ENCODE data around the gene SPDYE16. TPM values are rescaled to one million over a fixed set of nuclear protein-coding genes. Genes with fewer than 3 reads are reported as not detected.
"Not testable (repeated sequence)": the region's sequence is repeated elsewhere in the genome, so short reads cannot be mapped to it uniquely, and the experiment has no call there.

Gene SPDYE16
- total RNA-seq, 4 donors from 2014 or later: 0.15 to 0.19 TPM; not detected in 2

- DNase-seq (ENCODE audit: low spot score in 2 of 2); intact Hi-C loops (cut with DNase I; ENCODE audit: low total_unique reads); H3K4me3 ChIP-seq (ENCODE audit: low read depth, poor library complexity, severe bottlenecking): not testable (repeated sequence)
- 97 to 98% methylated on average over 1 to 3 of the region's 4 CpGs for WGBS, 2 donors
Measured at GRCh38 chr7:76567311-76567710, 24.2 kb upstream of the SPDYE16 start.

DNA sequence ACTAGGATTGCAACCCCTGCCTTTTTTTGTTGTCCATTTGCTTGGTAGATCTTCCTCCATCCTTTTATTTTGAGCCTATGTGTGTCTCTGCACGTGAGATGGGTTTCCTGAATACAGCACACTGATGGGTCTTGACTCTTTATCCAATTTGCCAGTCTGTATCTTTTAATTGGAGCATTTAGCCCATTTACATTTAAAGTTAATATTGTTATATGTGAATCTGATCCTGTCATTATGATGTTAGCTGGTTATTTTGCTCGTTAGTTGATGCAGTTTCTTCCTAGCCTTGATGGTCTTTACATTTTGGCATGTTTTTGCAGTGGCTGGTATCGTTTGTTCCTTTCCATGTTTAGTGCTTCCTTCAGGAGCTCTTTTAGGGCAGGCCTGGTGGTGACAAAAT is 21.9 kb upstream of the SPDYE16 start:
- DNase-seq (ENCODE audit: low spot score in 2 of 2); intact Hi-C loops (cut with DNase I; ENCODE audit: low total_unique reads); H3K4me3 ChIP-seq (ENCODE audit: low read depth, poor library complexity, severe bottlenecking): not testable (repeated sequence)
- 95 to 98% methylated on average over 3 of the region's 3 CpGs for WGBS, 2 donors

GRCh38 chr7:76561342-76561741 is 18.2 kb upstream of the SPDYE16 start:
- H3K4me3 ChIP-seq (ENCODE audit: low read depth, poor library complexity, severe bottlenecking); intact Hi-C loops (cut with DNase I; ENCODE audit: low total_unique reads); DNase-seq (ENCODE audit: low spot score in 2 of 2): not testable (repeated sequence)
- 93 to 95% methylated on average over 3 of the region's 3 CpGs for WGBS, 2 donors

- DNase-seq (ENCODE audit: low spot score in 2 of 2); intact Hi-C loops (cut with DNase I; ENCODE audit: low total_unique reads); H3K4me3 ChIP-seq (ENCODE audit: low read depth, poor library complexity, severe bottlenecking): not testable (repeated sequence)
- WGBS, 2 donors: 69 to 76% methylated on average over 3 to 4 of the region's 4 CpGs
Measured at GRCh38 chr7:76560157-76560556, 17.1 kb upstream of the SPDYE16 start.

- DNase-seq (ENCODE audit: low spot score in 2 of 2); H3K4me3 ChIP-seq (ENCODE audit: low read depth, poor library complexity, severe bottlenecking); intact Hi-C loops (cut with DNase I; ENCODE audit: low total_unique reads): not testable (repeated sequence)
- 32 to 38% methylated on average over 6 of the region's 6 CpGs for WGBS, 2 donors
Measured at GRCh38 chr7:76559685-76560084, 16.6 kb upstream of the SPDYE16 start.

DNA sequence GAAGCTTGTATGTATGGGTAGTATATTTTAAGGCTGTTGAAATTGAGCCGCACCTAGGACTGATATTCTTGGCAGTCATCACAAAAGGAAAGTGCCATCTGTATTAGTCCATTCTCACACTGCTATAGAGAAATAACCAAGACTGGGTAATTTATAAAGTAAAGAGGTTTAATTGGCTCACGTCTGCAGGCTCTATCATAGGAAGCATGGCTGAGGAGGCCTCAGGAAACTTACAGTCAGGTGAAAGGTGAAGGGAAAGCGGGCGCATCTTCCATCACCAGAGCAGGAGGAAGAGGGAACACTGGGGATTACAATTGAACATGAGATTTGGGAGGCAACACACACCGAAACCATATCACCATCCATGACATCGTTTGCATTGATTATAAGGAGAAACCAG is 8.9 kb upstream of the SPDYE16 start:
- H3K4me3 ChIP-seq (ENCODE audit: low read depth, poor library complexity, severe bottlenecking); DNase-seq (ENCODE audit: low spot score in 2 of 2); intact Hi-C loops (cut with DNase I; ENCODE audit: low total_unique reads): not testable (repeated sequence)
- WGBS, 2 donors: 86 to 95% methylated on average over 6 of the region's 6 CpGs

DNA sequence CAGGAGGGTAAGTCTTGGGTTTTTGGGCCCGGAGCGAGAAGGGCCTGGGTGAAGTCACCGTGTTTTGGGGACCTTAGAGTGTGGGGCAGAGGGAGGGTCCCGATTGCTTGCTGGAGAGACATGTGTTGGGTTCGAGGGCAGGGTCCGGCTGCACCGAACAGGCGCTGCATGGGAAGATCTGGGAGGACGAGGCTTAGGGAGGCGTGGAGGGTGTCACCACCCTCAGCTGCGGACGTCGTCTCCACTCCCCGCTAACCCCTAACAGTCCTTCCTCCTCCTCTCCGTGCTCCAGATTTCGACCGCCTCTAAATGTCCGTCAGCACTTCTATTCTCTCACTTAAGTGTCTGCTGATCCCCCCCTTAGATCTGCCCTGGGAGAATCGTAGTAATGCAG is 6.8 kb upstream of the SPDYE16 start:
- WGBS, 2 donors: 0% methylated on average over 19 of the region's 19 CpGs
- DNase-seq (ENCODE audit: low spot score in 2 of 2): peak in 1 of 2 donors; percentile 85
- H3K4me3 ChIP-seq (ENCODE audit: low read depth, poor library complexity, severe bottlenecking): peak overlapping the region; percentile 94
- intact Hi-C loops (cut with DNase I; ENCODE audit: low total_unique reads): not testable (repeated sequence)

DNA sequence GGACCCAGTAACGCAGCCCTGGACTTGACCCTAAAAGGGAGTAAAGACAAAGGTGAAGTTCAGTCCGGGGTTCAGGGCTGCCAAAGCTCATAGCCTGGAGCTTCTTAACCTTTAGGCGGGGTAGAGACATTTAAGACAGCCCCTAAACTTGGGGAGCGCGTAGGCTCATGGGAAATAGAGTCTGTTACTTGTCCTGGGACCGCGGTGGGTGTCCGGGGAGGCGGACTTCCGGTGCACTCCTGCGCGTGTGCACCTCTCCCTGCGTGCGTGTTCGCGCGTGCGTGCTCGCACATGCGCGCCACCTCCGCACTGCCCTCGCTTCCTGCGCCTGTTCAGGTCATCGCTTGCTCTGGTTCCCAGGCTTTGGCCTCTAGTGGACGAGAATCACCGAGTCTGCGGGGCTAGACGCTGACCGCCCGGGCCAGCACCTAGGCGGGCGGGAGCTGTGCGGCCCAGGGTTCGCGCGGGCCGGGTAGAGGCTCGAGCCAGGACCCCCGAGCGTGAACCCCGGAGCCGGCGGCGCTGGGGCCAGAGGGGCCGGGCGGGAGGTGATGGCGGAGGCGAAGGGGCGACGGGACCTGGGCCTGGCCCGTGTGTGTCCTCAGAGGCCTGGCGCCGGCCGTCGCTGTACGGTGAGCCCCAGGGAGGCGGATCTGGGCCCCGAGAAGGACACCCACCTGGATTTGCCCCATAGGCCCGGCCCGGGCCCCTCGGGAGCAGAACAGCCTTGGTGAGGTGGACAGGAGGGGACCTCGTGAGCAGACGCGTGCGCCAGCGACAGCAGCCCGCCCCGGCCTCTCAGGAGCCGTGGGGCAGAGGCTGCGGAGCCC is 6.1 kb upstream of the SPDYE16 start:
- 0 to 1% methylated on average over 41 to 50 of the region's 71 CpGs for WGBS, 2 donors
- peak; percentile 89 to 96 for DNase-seq (ENCODE audit: low spot score in 2 of 2)
- H3K4me3 ChIP-seq (ENCODE audit: low read depth, poor library complexity, severe bottlenecking): peak overlapping the region; percentile 94
- intact Hi-C loops (cut with DNase I; ENCODE audit: low total_unique reads): not testable (repeated sequence)

- intact Hi-C loops (cut with DNase I; ENCODE audit: low total_unique reads); H3K4me3 ChIP-seq (ENCODE audit: low read depth, poor library complexity, severe bottlenecking); DNase-seq (ENCODE audit: low spot score in 2 of 2): not testable (repeated sequence)
- WGBS, 2 donors: 97% methylated on average over 2 of the region's 2 CpGs; no CpG with 5 or more reads in 1 of the 2 donors
Measured at GRCh38 chr7:76531643-76532042, 11.5 kb downstream of the SPDYE16 start.

GRCh38 chr7:76526183-76526582 is 16.9 kb downstream of the SPDYE16 start:
- H3K4me3 ChIP-seq (ENCODE audit: low read depth, poor library complexity, severe bottlenecking); intact Hi-C loops (cut with DNase I; ENCODE audit: low total_unique reads); DNase-seq (ENCODE audit: low spot score in 2 of 2): not testable (repeated sequence)
- WGBS, 2 donors: 94% methylated on average over 2 of the region's 4 CpGs; no CpG with 5 or more reads in 1 of the 2 donors

DNA sequence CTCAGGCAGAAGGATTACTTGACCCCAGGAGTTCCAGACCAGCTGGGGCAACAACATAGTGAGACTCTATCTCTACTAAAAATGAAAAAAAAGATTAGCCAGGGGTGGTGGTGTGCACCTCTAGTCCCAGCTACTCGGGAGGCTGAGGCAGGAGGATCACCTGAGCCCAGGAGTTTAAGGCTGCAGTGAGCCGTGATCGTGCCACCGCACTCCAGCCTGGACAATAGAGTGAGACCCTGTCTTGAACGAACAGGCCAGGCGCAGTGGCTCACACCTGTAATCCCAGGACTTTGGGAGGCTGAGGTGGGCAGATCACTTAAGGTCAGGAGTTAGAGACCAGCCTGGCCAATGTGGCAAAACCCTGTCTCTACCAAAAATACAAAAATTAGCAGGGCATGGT is 26.2 kb downstream of the SPDYE16 start:
- H3K4me3 ChIP-seq (ENCODE audit: low read depth, poor library complexity, severe bottlenecking); intact Hi-C loops (cut with DNase I; ENCODE audit: low total_unique reads); DNase-seq (ENCODE audit: low spot score in 2 of 2): not testable (repeated sequence)
- 94% methylated on average over 6 of the region's 6 CpGs; no CpG with 5 or more reads in 1 of the 2 donors for WGBS, 2 donors

All from lower leg skin (tissue), 4 donors.